ENCODE results near the gene SMG7.

Gene SMG7

GRCh38 chr1:183592733-183593132 lies 120.4 kb downstream of the SMG7 start:
- DNase-seq (ENCODE audit: low read depth): no peak

DNA sequence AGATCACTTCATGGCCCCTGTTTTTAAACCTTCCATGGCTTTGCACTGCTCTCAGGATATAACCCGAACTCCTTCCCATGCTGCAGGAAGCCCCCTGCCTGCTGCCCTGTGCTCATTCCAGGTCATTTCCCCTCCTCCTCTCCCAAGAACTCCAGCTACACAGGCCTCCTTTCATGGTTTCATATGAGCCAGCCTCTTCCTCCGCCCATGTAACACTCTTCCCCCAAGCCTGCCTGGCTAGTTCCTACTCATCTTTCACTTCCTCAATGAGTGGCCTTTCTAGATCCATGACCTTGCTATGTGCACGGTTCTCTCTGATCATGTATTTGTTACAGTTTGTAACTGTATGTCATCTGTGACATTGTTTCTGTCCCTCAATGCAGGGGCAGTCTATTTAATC lies 121.1 kb downstream of the SMG7 start:
- DNase-seq (ENCODE audit: low read depth): no peak

- DNase-seq (ENCODE audit: low read depth): no peak
Observed at GRCh38 chr1:183595537-183595936, 123.2 kb downstream of the SMG7 start.

GRCh38 chr1:183596500-183596899 lies 124.2 kb downstream of the SMG7 start:
- no peak for DNase-seq (ENCODE audit: low read depth)

GRCh38 chr1:183597656-183598347 lies 125.5 kb downstream of the SMG7 start:
- DNase-seq (ENCODE audit: low read depth): no peak

- DNase-seq (ENCODE audit: low read depth): no peak
Observed at GRCh38 chr1:183598386-183598785, 126.1 kb downstream of the SMG7 start.

GRCh38 chr1:183600136-183600535 lies 127.8 kb downstream of the SMG7 start:
- DNase-seq (ENCODE audit: low read depth): no peak

DNA sequence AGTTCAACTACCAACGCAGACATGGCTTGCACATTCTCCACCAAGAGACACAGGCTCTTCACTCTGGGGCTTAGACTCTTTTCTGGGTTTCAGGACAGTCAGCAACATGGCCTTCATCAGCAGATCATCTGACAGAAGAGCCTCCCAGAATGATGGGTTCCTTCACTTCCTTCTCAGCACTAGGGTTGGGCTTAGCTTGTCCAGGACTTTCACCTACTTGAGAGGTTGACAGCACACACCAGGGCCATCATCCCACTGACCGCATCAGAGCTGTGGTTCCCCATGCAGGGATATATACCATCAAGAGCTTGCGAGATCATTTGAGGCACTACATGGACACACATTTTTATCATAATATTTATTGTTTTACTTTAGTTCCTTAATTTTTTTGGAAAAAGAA lies 128.3 kb downstream of the SMG7 start:
- no peak for DNase-seq (ENCODE audit: low read depth)

GRCh38 chr1:183602510-183602909 lies 130.2 kb downstream of the SMG7 start:
- no peak for DNase-seq (ENCODE audit: low read depth)
